ENCODE data around the gene LRRC28.

The LRRC28 gene

DNA sequence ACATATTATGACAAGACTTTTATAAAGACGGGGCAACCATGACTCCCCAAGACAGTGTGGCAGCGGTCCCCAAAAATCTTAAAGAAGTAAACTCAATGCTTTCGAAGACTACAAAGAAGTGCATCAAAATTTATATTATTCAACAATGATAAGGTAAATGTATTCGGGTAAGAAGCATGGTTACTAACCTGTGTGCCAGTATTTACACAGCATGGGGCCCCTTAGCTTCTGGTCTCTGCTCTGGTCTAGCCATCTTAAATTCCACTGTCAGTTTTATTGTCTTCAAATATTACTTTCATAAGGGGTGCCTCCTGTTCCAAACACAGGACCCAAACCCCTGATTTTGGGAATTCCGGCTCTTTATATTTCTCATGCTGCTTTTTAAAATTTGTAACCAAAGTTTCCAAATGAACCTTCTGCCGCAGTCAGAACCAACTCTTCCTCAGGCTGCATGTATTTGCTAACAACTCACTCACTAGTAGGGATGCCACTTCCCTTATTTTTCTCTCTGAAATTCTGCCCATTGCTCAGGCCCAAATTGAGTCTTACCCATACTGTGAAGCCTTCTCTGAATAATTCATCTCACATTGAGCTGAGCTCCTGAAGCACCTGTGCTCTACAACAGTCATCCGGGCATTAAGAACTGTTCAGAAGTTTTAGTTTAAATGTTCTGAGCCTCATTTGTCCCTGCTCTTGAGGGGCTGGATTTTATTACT, 3.1 kb upstream of the LRRC28 start:
- no peak for DNase-seq

DNA sequence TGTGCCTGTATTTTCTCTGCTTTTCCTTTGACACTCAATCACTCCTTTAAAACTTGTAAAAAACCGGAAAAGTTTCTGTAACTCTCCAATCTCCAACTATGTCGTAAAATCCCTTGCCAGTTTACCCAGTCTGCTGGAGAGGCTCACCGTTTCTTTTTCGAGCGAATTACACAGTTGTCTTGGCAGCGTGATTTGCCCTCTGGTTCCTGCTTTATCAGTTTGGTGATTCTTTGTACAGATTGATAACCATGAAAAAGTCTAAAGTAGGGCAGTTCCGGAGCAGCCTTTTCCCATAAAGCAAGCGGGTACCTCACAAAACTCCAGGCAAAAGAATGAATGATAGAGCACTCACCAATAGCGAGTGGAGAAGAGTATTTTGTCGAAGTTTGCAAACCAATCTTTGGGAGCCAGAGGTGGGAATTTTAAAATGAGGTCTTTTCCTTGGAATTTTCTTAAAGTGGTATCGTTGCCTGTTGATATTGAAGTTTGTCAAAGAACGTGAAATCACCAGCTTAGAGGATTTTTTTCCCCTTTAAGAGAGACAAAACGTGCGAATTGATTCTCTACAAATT, 1.9 kb upstream of the LRRC28 start, which contains the start of gene TTC23:
Gene TTC23, minus strand, starts transcription at position 312 of the 572 bp plus-strand sequence. CDS start 20,869 bp downstream, outside the sequence.
- peak; percentile 75 for DNase-seq

DNA sequence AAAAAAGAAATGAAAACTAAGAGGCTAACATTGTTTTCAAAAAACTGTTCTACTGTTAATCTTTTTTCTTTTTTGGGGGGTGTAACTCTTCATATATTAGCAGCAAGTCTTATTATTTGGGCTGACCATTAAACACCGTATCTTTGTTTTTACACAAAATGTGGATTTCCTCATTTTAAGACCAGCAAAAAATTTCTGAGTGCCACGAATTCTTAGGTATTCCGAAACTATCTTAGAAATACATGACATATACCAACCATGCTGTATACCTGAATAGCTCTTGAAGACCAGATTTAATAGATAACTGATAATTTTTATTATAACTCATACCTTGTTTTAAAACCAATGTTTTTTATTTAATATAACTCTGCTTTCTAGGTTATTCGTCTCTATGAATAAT, 1.3 kb upstream of the LRRC28 start:
- no peak for DNase-seq

DNA sequence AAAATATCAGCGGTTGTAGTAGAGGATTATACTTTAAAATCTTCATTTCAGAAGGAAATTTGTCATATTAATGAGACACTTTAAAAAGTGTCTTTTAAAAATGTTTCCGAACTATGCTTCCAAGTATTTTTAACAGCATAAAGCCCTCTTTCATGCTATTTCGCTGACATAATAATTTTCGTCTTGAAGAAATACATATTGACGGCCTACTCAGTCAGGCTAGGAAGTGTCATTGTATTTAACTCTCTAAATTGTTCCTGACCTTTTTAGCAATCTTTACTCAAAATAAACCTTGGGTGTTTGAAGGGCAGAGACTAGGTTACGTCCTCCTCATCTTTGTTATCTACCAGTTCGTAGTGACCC, 806 bp upstream of the LRRC28 start:
- DNase-seq = no peak

DNA sequence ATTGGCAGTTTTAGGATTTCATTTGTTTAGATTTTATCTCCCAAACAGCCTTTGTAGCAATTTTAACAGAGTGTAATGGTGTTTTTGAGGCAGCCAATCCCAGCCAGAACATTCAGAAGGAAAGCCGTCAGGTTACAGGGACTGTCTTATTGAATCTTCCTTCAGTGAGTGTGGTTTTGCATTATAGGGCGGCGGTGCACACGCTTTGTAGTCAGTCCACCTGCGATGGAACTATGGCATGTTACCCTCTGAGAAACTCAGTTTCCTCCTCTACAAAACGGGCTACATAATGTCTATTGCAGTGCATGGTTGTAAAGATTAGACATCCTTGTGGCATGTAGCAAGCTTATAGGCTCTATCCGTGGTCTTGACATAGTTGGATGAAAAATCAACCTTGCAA, 1.0 kb downstream of the LRRC28 start:
- no peak for DNase-seq

DNA sequence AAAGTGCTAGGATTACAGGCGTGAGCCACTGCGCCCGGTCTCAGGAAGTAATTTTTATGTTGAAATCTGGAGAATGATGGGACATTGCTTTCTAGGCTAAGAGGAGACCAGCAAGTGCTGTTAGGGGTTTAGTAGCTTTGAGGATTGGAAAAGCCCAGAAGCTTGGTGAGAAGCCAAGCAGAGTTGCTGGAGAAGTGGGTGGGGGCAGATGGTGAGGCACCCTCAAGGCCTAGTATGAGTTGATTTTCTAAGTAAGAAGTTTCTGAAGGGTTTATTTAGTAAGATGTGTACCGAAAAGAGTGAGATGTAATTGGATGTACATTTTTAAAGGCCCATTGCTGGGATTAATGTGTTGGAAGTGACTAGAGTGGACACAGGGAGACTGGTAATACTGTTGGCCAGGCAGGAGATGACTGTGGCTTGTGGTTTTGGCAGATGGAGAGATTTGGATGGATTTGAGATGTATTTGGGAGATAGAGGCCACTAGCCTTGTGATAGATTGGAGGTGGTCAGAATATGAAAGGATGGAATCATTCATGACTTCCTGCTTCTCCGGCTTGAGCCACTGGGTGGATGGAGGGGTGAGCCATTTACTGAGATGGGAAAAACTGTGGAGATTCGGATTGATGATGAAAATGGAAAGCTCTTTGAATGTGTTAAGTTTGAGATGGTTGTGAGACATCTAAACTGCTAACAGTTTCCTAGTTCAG, 2.3 kb downstream of the LRRC28 start:
- DNase-seq = no peak

DNA sequence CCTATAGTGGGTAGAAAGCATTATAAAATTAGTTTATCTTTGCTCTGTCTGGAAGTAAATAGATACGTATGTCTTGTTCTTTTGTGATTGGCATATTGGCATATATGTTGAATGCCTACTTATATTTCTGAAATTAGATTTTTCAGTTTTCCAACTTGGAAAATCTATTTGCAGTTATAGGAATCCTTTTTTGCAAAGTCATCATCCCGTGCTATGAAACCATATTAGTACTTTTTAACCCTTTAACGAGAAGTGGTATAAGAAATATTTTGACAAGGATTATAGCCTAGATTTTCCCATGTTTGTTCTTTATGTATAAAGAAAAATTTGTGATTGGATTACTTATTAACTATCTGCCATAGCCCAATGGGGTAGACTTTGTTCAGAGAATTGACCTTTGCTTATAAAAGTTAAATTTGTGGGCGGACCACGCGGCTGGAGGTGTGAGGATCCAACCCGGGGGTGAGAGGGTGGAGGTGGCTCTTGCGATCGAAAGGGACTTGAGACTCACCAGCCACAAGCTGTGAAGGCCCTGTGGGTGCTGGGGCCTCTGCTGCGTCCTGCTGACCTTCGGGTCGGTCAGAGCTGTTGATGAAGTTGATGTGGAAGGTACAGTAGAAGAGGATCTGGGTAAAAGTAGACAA, 5.9 kb downstream of the LRRC28 start:
- no peak for DNase-seq

DNA sequence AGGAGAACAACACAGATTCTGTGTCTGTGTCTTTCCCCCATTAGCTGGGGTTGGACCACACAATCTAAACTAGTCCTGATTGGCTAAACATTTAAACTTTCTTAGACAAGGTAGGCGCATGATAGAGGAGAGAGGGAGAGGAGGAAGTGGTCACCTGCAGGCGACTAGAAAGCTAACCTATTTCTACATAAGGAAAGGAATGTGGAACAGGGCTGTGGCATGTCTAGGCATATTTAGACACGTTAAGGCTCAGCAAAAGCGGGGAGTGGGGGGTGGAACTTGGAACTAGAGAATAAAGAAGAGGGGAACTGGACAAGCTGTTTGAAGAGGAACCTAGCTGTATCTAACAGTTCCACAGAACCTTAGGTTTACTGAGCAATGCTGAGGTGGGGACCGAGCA, 12.8 kb downstream of the LRRC28 start:
- no peak for DNase-seq

DNA sequence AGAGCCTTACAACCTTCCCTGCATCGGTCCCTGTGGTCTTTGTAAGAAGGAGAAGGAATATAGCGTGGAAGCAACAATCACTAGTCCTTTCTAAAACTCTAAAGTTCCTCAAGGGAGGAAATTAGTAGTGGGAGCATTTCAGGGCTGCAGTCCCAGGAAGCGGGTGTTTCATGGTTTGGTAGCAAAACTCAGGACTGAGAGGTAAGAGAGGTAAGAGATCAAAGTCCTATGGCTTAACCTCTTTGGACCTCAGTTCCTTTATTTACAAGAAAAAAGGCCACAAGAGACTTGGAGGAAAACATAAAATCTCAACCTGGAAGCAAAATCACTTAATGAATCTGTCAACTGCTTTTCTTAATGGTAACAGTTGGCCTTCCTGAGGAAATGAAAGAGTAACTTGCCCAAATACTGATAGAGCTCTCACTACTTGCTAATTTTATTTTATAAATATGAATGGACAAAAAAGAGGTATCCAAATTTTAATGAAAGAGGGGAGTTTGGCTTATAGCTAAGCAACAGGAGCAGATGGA, 14.3 kb downstream of the LRRC28 start:
- no peak for DNase-seq

DNA sequence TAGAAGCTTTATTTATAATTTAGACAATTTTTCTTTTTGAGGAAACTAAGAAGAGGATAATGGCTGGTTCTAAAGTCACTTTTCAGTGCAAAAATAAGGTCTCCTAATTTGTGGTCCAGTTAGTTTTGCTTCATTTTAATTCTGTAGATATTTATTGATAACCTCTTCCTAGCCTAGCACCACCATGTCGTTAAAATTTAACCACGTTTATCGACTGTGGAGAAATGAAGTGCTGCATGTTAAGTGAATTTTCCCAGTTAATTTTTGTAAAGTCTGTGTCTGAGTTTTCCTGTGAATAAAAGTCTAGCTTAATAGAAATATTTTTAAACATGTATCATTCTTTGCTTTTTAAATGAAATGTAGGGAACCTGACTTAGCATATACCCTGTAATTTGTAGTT, 16.7 kb downstream of the LRRC28 start:
- no peak for DNase-seq

DNA sequence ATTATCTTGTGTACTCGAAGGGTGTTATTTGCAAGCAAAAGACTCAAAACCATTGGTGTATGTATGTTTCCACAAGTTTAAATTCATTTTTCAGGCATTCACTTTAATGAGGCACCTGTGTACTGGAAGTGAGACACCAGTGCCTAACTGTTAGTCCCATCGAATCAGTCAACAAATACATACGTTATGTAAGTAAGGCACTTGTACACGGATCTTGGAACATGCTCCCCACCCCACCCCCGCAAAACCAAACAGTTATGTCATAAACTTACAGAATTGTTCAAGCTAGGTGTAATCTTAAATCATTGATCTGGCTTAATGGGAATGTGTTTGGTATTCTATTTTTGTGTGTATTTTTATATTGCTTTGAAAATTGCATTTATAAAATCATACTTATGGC, 17.1 kb downstream of the LRRC28 start:
- no peak for DNase-seq

DNA sequence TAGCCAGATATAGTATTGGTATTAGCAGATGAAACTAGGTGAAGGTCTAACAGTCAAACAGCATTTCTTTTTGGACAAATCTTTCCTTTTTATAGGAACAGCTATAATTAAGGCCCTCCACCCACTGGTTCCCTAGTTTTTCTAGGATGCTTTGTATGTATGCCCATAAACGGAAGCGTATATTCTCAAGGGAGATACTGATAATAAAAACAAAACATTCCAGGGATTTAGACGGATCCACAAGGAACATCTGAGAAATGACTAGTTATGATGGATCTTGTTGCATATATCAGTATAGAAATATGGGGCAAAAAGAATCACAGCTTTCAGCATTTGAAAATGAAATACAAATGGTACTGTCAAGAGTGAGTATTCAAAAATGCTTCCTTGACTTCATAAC, 22.5 kb downstream of the LRRC28 start:
- DNase-seq = no peak

DNA sequence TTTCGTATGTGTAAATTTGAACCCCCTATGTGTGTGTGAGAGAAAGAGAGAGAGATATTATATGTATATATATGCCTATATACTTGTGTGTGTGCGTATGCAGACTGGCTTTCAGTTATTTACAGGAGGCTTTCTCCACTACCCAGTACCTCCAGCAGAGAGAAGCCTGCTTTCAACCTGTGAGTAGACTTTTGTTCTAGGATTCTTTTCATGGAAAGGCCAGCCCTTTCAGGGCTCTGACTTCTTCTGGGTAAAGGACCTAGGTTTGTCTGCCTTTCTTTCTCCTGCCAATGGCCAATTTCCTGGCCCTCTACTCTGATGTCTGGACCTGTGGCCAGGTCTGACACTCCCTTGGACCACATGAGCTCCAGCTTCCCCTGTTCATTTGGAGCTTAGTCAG, 23.8 kb downstream of the LRRC28 start:
- no peak for DNase-seq

DNA sequence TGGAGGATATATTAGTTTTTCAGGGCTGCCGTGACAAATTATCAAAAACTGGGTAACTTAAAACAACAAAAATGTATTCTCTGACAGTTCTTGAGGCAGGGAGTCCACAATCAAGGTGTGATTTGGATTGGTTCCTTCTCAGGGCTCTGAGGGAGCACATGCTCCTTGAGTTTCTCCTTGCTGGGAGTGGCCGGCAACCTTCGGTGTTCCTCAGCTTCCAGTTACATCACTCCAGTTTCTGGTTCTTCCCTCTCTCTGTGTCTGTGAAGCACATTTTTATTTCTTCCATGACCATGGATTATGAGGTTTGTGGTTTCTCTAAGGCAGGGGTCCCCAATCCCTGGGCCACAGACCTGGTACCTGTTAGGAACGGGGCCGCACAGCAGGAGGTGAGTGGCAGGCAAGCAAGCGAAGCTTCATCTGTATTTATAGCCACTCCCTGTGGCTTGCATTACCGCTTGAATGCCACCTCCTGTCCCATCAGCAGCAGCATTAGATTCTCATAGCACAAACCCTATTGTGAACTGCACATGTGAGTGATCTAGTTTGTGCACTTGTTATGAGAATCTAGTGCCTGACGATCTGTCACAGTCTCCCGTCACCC, 24.3 kb downstream of the LRRC28 start:
- no peak for DNase-seq

DNA sequence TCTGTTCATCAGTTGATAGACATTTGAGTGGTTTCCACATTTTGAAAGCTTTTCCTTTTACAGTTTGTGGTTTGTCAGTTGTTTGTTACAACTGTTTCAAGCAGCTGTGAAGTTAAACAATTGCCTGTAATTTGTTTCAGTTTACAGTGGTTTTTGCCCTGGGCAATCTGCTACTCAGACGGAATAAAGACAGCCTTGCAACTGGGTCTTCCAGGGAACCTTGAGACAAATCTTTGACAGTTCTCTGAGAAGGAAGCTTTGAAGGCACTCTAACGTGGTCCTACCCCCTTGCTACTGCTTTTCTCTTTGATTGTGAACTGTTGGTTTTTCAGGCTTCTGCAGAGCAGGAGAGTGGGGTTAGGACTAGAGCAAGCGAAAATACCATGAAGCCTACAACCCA, 28.0 kb downstream of the LRRC28 start:
- DNase-seq = no peak

DNA sequence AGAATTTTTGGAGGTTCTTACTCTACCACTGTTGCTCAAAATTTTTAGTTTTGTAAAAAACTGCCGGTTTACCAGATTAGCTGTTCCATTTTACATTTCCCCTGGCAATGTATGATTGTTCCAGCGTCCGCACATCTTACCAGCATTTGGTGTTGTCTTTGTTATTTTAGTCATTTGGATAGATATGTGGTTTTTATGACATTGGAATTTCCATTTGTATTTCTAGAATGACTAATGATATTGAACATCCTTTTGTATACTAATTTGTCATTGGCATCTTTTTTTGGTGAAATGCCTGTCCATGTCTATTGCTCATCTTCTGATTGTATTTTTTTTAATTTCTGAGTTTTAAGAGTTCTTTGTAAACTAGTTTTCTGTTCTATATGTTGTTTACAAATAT, 28.5 kb downstream of the LRRC28 start:
- DNase-seq = no peak

DNA sequence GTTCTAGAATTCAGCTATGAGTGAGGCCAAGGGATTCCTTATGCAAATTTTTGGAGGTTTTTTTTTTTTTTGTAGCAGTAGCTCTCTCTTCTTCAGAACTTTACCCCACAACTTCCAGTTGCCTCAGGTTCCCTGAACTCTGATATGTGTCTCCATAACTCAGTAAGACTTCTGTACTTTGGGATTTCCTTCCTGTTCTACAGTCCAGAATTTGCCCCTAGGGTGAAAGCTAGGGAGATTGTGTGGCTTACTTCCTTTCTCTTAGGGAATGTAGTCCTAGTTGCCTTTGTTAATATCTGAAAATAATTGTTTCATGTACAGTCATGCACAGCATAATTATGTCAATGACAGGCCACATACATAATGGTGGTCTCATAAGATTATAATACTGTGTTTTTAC, 30.8 kb downstream of the LRRC28 start:
- DNase-seq = no peak

DNA sequence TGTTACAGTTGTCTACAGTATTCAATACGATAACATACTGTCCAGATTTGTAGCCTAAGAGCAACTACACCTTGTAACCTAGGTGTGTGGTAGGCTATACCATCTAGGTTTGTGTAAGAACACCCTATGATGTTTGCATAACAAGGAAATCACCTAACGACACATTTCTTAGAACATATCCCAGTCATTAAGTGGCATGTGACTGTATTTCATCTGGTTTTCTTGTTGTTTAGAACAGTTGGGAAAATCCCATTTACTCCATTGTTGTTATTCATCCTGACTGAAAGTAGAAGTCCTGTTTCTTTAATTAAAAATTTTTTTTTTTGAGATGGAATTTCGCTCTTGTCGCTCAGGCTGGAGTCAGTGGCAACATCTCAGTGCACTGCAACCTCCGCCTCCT, 31.3 kb downstream of the LRRC28 start:
- no peak for DNase-seq

DNA sequence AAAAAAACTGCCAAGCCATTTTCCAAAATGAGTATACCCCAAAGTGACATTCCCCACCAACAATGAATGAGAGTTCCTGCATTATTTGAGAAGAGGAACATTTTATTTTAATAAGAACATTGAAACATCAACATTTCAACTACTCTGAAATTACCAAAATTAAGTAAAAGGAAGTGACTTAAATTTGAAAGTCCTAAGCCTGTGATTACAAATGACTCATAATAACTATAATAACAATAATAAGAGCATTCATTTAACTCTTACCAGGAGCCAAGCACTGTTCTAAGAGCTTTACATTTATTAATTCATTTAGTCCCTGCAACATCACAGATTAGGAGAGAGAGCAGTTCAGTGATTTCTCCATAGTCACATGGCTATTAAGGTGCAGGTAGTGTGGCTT, 32.4 kb downstream of the LRRC28 start:
- no peak for DNase-seq

DNA sequence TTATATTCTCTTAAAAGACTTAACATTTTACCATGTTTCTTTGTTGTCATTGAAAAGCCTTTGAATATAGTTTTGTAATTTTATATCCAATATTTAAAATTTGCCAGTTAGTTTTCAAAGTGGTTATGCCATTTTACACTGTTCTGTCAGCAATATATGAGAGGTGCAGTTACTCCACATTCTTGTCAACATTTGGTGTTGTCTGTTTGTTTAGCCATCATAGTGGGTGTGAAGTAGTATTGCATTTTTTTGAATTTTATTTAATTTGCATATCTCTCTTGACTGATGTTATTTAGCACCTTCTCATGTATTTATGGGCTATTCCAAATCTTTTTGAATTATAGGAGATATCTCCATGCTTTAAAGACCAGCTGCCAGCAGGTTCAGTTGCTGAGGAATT, 40.4 kb downstream of the LRRC28 start:
- no peak for DNase-seq

DNA sequence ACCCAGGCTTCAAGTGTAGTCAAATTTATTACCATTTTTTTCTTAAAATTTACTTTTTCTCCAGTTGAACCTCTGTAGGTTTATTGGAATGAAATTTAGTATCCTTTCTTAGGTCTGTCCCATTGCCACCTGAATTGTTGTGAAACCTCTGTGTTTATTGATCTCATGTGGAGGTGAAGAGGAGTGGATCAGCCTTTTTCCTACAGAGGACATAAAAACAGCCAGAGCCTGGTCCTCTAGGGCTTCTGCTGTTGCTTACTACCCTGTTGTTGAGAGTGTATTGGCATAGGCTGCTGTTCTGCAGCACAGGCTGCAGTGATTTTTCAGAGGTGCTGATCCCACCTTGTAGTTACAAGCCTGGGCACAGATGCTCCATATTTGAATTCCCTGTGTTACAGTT, 44.6 kb downstream of the LRRC28 start:
- DNase-seq = no peak

DNA sequence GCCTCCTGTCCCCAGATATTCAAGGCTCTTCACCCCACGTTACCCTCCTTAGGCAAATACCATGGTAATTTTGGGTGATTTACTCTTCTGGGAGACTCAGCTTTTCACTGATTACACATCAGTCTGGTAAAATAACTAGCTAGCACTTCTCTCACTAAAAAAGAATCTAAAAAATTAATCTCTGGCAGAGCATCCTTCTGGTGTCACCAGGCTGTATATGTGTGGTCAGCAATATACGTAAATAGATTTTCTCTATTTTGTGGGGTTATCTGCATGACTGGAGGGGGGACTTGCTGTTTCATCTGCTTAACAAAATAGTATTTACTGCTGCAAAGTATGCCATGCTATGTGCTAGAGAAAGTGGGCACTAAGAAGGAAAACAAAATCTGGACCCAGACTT, 45.1 kb downstream of the LRRC28 start:
- no peak for DNase-seq

DNA sequence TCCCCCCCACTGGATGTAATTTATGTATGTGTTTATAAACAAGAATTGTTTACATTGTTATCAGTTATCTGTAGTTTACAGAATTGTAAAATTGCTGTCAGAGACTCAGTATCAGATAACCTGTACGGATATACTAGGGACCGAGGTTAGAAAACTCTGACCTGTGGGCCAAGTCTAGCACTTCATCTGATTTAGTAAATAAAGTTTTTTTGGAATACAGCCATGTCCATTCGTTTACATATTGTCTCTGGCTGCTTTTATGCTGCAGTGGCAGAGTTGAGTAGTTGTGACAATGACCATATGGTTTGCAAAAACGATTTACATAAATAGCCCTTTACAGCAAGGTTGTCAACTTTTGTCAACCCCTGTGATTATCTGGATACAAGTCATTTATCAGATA, 52.6 kb downstream of the LRRC28 start:
- peak; percentile 21 for DNase-seq
